Measurements from ENCODE around the gene ZNF891. TPM values are rescaled to one million over a fixed set of nuclear protein-coding genes. Genes with fewer than 3 reads are reported as not detected.

ZNF891 gene
- 0.53 and 0.77 TPM in 2 replicates for total RNA-seq

DNA sequence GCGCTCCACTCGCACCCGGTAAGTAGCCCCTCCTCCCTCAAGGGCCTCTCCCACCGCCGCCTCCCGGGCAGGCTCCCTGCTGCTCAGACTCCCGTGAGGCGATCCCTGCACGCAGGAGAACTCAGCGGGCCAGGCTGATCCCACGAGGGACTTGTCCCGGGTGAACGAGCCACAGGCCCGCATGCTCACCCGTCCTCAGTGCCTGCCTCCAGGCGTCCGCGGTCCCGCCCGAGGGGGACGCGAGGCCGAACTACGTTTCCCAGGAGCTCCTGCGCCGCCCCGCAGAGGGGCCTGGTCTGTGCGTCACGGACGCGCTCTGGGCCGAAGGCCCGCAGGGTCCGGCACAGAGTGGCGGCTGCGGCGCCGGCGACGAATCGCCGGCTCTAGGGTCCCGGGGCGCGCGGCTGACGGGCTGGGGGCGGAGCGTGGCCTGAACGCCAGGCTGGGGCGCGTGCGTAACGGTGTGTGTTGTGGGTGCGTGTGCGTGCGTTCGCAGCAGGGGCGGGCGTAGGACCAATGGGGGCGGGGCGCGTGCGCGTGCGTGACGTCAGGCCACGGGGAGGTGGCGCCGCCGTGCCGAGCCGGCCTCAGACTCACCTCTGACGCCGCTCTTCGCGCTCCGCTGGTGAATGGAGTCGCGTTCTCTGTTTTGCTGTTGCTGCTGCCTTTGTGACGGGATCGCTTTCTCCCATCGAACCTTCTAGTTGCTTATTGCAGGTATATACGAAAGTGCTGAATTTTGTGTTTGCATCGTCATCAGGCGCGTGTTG lies at the start of gene ZNF891, which contains the start of gene ZNF10:
Gene ZNF891, minus strand, starts transcription at position 237 of the 770 bp plus-strand sequence. CDS start 8,356 bp downstream, outside the sequence.
Gene ZNF10, plus strand, starts transcription at position 590 of the 770 bp plus-strand sequence. CDS start 13,866 bp downstream, outside the sequence.
- TF ChIP-seq, protein P1, sequence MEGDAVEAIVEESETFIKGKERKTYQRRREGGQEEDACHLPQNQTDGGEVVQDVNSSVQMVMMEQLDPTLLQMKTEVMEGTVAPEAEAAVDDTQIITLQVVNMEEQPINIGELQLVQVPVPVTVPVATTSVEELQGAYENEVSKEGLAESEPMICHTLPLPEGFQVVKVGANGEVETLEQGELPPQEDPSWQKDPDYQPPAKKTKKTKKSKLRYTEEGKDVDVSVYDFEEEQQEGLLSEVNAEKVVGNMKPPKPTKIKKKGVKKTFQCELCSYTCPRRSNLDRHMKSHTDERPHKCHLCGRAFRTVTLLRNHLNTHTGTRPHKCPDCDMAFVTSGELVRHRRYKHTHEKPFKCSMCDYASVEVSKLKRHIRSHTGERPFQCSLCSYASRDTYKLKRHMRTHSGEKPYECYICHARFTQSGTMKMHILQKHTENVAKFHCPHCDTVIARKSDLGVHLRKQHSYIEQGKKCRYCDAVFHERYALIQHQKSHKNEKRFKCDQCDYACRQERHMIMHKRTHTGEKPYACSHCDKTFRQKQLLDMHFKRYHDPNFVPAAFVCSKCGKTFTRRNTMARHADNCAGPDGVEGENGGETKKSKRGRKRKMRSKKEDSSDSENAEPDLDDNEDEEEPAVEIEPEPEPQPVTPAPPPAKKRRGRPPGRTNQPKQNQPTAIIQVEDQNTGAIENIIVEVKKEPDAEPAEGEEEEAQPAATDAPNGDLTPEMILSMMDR (IDR thresholded peaks at IDR 0.05; ENCODE audit: insufficient read depth, low read length, severe bottlenecking) = no peak

DNA sequence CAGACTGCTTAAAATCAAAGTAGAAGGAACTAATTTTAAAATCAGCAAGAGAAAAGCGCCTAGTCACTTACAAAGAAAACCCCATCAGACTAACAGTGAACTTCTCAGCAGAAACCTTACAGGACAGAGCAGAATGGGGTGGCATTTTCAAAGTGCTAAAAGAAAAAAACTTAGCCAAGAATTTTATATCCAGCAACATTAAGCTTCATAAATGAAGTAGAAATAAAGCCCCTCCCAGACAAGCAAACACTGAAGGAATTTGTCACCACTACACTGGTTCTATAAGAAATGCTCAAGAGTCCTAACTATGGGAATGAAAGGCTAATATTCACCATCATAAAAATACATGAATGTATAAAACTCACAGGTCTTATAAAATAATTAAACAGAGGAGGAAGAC lies 44.8 kb upstream of the ZNF891 start:
- H3K36me3 ChIP-seq (ENCODE audit: control insufficient read depth, insufficient read depth, low read length) = no peaks in the 10 kb centered on the region
- FAIRE-seq = no peak
- H3K27me3 ChIP-seq (ENCODE audit: control insufficient read depth, insufficient read depth, low read length) = no peaks in the 10 kb centered on the region

More for the DNA sequence above, at the start of gene ZNF891, which contains the start of gene ZNF10:
- H3K36me3 ChIP-seq (ENCODE audit: control insufficient read depth, insufficient read depth, low read length) = no peaks in the 10 kb centered on the region
- H3K4me3 ChIP-seq (ENCODE audit: low read depth, low read length) = peak within 1 kb of the TSS; percentile 91
- DNase-seq (ENCODE audit: low read depth) (peak; percentile 84), FAIRE-seq (no peak)
- no peaks in the 10 kb centered on the region for H3K27me3 ChIP-seq (ENCODE audit: control insufficient read depth, insufficient read depth, low read length)

DNA sequence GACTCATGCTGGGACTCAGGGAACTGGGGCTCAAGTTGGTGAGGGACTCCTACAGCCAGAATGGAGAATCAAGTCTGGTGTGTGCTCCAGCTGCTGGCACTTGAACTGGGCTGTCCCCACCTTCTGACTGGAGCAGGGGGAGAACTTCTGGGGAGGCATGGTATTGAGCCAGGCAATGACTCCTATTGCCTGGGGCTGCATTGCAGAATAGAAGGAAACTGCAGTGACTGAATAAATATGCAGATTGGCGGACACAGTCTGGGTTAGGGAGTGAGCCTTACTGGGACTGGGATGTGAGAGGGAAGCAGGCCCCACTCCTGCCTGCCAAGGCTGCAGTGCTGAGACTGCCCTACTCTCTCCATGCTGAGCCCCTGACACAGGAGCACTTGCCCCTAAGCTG lies 42.4 kb upstream of the ZNF891 start:
- Histone ChIP-seq H3K36me3 (ENCODE audit: control insufficient read depth, insufficient read depth, low read length) (no peaks in the 10 kb centered on the region), H3K27me3 (ENCODE audit: control insufficient read depth, insufficient read depth, low read length) (no peaks in the 10 kb centered on the region), H3K4me3 (ENCODE audit: low read depth, low read length) (no peak overlapping the region)
- FAIRE-seq = no peak
- DNase-seq (ENCODE audit: low read depth) = no peak
- TF ChIP-seq, protein P1 (IDR thresholded peaks at IDR 0.05; ENCODE audit: insufficient read depth, low read length, severe bottlenecking) = no peak

More for the DNA sequence above, 44.8 kb upstream of the ZNF891 start:
- TF ChIP-seq, protein P1 (IDR thresholded peaks at IDR 0.05; ENCODE audit: insufficient read depth, low read length, severe bottlenecking) = no peak
- no peak overlapping the region for H3K4me3 ChIP-seq (ENCODE audit: low read depth, low read length)
- no peak for DNase-seq (ENCODE audit: low read depth)

DNA sequence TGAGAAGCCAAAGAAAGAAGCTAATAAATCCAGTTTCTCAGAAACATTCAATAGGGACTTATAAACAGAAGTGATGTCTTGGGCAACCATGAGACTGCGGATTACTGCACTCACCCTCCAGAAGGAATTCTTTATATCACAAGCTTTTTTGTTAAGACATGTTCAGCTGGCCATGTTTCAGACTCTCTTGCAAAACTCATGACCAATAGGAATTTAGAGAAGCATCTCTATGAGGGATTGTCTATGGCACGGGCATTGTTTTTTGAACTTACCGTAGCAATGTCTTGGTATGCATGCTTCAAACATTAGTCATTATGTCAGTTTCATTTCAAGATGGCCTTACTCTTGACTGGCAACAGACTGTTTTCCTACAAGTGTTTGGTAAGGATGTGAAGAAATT lies 35.7 kb upstream of the ZNF891 start:
- H3K4me3 ChIP-seq (ENCODE audit: low read depth, low read length) = no peak overlapping the region
- no peaks in the 10 kb centered on the region for H3K27me3 ChIP-seq (ENCODE audit: control insufficient read depth, insufficient read depth, low read length)
- TF ChIP-seq, protein P1 (IDR thresholded peaks at IDR 0.05; ENCODE audit: insufficient read depth, low read length, severe bottlenecking) = no peak
- no peak for FAIRE-seq
- peak; percentile 70 for DNase-seq (ENCODE audit: low read depth)
- H3K36me3 ChIP-seq (ENCODE audit: control insufficient read depth, insufficient read depth, low read length) = no peaks in the 10 kb centered on the region

DNA sequence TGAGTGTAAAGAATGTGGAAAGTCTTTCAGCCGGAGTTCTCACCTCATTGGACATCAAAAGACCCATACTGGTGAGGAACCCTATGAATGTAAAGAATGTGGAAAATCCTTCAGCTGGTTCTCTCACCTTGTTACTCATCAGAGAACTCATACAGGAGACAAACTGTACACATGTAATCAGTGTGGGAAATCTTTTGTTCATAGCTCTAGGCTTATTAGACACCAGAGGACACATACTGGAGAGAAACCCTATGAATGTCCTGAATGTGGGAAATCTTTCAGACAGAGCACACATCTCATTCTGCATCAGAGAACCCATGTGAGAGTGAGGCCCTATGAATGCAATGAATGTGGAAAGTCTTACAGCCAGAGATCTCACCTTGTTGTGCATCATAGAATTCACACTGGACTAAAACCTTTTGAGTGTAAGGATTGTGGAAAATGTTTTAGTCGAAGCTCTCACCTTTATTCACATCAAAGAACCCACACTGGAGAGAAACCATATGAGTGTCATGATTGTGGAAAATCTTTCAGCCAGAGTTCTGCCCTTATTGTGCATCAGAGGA lies 26.1 kb upstream of the ZNF891 start:
- Histone ChIP-seq H3K27me3 (ENCODE audit: control insufficient read depth, insufficient read depth, low read length) (no peaks in the 10 kb centered on the region), H3K36me3 (ENCODE audit: control insufficient read depth, insufficient read depth, low read length) (peaks cover 7% of the 10 kb centered on the region), H3K4me3 (ENCODE audit: low read depth, low read length) (no peak overlapping the region)
- FAIRE-seq (peak; percentile 23), DNase-seq (ENCODE audit: low read depth) (no peak)
- TF ChIP-seq, protein P1 (IDR thresholded peaks at IDR 0.05; ENCODE audit: insufficient read depth, low read length, severe bottlenecking) = no peak

Measured in bronchial epithelial cell (primary cell).